Superior temporal gyrus (tissue), 1 donor: ENCODE data around the gene WBP1L.
"Not testable (repeated sequence)": the region's sequence is repeated elsewhere in the genome, so short reads cannot be mapped to it uniquely, and the experiment has no call there.

Experiments used
- DNase-seq: peaks from one replicate; pipeline ENCODE4 v3.0.0-alpha.2; 2016; ENCODE audit errors: extremely low spot score

WBP1L gene

DNA sequence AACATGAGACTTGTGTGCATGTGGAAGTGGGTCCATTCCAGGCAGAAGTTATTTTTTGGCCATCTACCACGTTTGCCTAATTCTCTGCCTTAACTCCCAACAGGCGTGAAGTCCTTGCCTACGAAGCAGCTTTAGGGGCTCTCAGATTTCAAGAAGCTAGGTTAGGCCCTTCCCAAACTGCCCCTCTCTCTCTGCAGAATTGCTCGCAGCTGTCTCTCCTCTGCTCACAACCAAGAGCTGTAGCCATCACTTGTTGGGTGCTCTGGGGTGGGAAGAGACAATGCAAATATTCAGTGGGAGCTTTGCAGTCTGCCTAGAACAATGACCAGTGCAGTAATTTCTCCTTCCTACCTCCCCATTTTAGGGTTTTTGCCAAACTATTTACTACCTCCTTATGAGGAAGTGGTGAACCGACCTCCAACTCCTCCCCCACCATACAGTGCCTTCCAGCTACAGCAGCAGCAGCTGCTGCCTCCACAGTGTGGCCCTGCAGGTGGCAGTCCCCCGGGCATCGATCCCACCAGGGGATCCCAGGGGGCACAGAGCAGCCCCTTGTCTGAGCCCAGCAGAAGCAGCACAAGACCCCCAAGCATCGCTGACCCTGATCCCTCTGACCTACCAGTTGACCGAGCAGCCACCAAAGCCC lies 68.6 kb downstream of the WBP1L start:
- DNase-seq: no peak

DNA sequence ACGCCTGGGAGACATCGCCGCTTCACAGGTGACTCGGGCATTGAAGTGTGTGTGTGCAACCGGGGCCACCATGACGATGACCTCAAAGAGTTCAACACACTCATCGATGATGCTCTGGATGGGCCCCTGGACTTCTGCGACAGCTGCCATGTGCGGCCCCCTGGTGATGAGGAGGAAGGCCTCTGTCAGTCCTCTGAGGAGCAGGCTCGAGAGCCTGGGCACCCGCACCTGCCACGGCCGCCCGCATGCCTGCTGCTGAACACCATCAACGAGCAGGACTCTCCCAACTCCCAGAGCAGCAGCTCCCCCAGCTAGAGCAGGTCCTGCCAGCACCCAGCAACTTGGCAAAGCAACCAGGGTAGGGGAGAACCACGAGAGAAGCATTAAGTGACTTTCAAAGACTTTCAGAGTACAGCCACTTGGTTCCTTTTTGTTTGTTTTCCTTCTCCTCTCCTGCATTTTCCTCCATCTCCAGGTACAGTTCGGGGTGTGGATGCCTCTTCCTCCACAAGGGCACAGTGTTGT lies 69.3 kb downstream of the WBP1L start:
- DNase-seq: no peak

DNA sequence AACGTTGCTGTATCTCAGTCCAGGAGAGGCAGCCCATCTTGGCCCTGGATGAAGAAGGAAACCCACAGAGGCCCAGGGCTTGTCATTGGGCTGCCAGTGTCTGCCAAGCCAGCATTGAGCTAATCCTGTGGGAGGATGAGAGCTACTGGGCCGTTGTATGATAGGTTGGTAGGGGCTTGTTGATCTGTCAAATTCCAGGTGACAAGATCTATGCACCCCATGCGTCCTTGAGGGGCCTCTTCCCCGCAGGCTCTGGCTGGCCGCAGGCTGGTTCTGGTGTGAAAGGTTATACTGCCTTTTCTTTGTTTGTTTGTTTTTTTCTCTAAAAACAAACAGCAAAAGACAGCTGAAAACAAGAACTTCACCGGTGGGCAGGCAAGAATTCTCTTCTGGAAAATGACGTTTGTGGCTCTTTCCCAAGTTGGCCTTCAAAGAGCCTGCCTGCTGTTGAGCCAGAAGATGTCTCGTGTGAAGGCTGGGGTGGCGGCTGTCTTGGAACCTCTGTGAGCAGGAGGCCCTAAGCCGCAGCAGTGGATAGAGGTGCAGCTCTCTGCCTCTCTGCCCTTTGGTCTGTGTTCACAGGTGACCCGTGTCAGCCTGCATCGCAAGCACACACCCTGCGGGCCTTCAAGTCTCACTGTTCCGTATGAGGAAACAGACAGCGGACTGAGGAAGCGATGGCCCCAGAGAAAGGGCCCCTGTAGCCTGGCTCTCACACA lies 70.1 kb downstream of the WBP1L start:
- DNase-seq: no peak

DNA sequence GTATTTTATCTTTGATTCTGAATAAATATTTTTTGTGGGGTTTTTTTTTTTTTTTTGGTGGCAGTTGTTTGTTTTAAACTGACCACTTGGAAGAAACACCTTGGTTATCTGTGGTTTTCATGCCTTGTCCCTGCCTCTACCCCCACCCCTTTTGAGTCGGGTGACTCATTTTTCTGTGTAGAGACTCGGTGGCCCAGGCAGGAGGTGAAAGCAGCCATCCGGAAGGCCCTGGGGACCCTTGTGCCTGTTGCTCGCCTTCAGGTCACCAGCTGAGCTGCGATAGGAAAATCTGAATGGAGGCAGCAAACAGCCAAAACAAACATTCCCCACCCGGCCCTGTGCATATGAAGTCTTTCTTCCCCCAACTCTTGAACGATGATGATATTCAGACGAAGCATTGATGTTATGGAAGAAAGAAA lies 70.7 kb downstream of the WBP1L start:
- DNase-seq: no peak

DNA sequence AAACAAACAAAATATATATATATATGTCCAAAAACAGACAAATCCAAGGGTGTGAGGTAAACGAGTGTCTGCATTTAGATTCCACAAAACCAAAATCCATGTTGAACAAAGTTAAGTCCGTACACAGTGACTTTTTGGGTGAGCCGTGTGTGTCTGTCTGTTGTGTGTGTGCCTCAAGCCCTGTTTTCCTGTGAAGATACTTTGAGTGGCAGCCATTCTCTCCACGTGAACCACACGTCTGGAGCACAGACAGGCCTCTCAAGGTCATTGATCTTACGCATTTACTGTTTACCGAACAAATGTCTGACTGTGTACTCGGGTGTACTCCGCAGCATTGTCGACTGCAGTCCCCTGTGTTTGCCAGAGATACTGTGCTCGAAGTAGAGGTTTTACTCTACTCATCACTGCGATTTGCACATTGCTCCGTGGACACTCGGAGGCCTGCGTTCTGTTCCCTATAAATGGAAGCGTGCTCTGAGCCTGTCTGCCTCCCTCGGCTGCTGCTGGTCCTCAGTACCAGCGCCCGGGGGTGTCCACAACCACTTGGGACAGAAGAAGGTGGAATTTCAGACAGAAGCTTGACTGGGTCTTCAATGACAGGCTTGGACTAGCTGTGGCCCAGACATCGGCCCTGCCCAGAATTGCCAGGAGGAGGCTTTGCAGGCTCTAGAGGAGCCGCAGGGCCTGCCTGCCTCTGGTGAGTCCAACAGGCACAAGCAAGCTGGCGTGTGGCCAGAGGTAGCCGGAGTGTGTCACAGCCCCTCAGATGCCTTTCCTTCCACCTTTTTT lies 71.3 kb downstream of the WBP1L start:
- DNase-seq: no peak

DNA sequence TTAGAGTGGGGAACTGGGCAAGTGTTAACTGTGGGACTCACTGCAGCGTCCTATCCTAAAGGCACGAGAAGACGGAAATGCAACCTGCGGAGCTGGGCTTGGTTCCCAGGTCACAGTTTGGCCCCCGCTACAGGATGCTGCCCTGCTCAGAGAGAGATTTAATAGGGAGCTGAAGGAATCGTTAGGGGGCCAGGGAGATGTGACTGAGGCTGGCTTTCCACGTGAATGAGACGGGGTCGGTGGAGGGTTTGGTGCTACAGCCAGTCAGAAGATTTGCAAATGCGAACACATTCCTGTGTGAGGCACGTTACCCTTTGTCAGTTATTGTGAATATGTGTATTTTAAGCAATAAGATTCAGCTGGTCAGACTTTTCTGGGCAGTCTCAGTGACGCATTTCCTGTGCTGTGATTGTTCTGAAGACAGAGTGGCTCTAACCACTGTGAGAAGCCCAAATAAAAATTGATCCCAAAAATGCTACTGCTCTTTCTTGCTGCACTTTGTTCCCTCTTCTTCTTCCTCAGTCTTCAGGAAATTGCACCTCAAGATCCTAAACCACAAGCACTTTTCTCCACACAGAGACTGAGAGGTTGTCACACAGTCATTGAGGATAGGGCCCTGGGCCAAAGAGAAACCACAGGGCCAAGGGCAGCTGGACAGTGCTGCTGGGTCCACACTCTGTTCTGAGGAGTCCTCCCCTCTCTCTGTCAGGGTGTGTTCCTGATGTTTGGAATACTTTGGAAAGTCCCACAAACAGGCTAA lies 72.2 kb downstream of the WBP1L start:
- no peak for DNase-seq

DNA sequence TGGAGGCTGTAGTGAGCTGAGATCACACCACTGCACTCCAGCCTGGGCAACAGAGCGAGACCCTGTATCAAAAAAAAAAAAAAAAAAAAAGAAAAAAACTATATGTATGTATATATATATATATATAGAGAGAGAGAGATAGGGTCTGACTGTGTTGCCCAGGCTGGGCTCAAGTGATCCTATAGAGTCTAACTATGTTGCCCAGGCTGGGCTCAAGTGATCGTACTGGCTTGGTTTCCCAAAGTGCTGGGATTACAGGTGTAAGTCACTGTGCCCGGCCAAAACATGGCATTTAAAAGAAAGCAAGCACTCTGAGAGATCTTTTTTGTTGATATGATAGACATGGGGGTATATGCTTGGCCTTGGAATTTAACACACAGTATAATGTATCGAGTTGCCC lies 73.4 kb downstream of the WBP1L start:
- no peak for DNase-seq

DNA sequence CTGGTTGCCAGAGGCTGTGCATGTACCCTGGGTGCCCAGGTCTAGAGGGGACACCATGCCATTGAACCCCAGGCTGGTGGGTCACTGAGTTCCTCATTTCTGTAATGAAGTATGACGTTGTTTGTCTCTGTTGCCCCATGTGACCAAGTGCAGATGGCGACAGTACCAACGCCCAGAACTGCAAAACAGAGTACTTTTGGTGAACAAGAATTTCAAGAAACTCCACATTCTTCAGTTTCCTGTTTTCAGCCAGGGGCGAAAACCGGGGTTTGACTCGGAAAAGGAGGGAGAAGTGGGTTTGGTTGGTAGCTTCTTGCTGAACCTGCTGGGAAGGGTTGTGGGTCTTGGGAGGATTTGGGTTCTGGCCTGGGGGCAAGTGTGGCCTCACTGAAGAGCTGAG lies 75.3 kb downstream of the WBP1L start:
- DNase-seq: no peak

DNA sequence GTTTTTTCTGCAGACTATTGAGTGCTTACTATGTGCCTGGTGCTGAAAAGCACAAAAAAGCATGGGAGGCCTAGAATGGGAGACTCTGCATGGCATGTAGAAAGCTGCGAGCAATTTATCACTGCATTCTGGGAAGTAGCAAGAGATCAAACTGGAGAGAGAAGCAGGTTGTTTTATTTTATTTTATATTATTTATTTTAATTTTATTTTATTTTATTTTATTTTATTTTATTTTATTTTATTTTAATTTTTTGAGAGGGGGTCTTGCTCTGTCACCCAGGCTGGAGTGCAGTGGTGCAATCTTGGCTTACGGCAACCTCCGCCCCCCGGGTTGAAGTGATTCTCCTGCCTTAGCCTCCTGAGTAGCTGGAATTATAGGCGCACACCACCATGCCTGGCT lies 76.3 kb downstream of the WBP1L start:
- DNase-seq: not testable (repeated sequence)

DNA sequence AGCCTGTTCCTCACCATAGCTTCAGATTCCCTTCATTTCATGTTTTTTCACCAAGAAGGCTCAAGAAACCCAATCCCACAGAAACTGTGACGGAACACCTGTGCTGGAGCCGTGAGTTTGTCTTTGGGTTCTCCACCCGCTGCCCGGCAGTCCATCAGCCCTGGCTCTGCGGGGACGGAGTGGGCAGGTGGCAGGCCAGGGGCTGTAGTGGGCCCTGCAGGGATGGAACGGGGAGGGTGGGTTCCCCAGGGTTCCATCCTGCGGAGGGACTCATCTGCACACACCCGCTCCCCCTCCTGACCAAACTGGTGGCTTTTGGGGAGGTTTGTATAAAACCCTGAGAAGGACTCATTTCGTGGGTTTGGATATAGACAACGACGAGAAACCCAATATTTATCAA lies 78.5 kb downstream of the WBP1L start:
- DNase-seq: no peak

DNA sequence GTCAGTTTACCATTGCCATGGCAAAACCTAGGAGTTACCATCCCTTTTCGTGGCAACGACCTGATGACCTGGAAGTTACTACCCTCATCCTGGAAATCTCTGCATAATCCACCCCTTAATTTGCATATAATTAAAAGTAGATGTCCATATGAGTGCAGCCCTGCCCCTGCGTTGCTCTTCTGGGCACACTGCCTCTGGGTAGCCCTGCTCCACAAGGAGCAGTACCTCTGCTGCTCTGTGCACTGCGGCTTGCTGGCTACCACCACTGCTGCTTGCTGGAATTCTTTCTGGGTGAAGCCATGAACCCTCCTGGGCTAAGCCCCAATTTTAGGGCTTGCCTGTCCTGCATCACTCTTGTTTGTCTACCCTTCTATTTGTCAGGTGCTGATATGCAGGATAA lies 80.9 kb downstream of the WBP1L start:
- DNase-seq: no peak

DNA sequence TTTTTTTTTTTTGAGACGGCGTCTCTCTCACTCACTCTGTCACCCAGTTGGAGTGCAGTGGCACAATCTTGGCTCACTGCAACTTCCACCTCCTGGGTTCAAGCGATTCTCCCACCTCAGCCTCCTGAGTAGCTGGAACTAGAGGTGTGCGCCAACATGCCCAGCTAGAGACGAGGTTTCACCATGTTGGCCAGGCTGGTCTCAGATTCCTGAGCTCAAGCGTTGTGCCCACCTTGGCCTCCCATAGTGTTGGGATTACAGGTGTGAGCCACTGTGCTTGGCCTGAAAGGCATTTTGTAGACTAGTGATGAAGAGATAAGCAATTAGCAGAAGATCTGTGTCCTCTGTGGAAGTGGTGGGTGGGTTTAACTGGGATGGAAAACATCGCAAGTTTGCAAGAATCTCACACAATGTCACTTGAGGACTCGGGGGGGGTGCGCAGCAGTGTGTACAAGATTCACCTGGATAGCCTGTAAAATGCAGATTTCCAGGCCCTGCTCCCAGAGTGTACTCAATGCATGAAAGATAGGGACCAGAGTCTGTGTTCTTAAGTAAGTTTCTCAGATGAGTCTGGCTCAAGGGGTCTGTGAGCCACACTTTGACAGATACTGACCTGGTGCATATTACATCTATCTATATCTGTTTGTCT lies 82.5 kb downstream of the WBP1L start:
- no peak for DNase-seq

DNA sequence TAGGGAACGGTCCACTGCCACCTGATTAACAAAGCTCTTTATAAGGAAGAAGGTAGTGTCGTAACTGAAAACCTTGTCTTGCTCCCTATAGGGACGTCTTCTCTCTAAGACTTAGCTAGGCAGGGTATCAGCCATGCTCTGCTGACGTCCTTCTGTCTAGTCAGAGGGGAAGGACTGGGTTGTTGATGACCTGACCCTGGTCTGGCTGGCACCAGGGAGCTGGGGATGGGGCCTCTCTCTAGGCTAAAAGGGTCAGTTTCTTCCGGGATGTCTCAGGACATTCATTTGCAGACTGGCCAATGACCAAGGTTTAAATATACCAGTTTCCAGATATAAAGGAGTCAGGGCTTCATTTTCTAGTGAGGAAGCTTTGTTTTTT lies 83.8 kb downstream of the WBP1L start:
- no peak for DNase-seq

DNA sequence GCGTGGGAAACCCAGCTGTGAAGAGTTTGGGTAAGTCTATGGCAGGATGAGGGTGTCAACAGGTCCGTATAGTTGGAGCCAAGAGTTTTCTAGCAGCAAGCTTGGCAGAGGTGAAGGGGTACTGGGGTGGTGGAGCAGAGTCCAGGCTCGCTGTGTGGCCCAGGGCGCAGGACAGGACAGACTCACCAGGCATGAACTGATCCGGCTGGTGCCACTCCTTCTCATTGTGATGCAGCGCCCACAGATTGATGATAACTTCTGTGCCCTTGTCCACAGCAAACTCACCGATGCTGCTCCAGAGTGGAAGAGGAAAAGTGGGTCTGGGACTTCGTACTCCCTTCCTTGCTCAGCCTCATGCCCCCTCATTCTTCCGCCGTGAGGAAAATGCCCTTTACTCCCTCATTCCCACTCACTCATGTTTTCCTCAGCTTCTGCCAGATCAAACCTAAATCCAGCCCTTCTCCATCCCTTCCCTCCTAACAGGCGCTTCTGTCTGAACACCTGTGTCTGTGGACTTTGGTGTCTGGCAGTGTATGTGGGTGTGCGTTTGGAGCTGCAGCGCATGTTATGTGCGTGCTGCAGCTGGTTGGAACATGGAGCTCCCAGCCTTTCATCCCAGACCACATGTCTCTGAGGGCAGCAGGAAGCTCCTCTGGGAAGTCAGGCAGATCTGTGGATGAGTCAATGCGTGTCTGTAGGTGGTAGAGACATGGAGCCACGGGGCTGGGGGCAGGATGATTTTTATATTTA lies 87.7 kb downstream of the WBP1L start:
- no peak for DNase-seq

DNA sequence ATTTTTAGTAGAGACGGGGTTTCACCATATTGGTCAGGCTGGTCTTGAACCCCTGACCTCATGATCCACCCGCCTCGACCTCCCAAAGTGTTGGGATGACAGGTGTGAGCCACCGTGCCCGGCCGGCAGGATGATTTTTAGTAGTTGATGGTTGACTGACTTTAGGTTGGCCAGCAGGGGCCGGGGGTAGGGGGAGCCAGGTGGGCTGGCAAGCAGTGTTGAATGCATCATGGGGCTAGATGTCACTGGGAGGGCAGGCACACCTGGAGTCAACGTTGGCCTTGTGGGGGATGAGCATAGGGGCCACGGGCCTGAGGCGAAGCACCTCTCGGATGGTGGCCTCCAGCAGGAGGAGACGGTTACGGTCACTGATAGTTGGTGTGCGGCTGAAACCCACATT lies 88.5 kb downstream of the WBP1L start:
- DNase-seq: no peak

DNA sequence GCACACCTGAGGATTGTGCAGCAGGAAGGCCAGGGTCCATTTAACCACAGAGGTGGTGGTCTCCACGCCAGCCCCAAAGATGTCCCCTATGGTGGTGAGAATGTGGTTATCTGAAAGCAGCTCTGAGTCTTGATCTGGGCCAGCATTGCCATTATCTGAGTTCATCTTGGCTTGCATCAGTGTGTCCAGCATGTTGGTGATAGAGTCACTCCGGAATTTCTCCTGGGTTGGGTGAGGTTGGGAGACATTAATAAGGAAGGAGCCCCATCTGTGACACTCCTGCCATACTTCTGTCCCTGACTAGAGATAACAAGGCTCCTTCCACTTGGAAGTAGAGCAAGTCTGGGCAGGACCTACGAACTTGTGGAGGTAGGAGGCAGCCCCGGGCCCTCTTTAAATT lies 89.2 kb downstream of the WBP1L start:
- no peak for DNase-seq

DNA sequence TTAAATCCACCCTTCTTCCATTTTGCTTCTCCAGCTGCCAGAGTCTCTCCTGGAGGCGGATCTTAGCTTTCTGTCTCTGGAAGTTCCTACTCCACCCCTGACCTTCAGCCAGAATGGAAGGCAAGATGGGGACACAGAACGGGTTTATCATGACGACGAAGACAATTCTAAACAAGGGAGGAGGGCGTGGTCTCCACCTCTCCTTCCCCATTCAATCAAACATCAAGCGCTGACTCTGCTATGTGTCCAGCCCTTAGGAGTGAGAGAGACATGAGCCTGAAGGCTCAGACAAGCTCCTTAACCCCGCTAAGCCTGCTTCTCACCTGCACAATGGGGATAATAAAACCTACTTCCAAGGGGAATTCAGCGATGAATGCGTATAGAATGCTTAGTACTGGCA lies 90.4 kb downstream of the WBP1L start:
- no peak for DNase-seq

DNA sequence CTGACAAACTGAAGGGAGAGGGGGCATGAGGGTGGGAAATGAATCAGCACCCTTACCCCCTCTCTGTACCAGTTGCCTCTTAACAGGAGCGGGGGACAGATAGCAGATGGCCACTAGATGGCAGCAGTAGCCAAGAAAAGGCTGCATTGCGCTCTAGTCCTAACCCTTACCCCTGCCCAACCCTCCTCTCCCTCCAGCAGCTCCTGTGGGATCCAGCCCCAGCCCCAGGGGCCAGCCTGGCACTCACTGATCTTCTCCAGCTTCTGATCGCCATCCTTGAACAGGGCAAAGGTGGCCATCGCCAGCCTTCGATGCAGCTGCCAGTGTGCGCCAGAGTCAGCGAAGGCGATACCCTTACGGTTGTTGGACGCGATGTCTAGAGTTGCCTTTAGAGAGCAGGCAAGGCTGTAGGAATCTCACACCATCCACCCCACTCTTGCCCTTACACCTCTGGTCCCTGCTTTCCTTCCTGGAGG lies 91.3 kb downstream of the WBP1L start:
- peak; percentile 90 for DNase-seq

DNA sequence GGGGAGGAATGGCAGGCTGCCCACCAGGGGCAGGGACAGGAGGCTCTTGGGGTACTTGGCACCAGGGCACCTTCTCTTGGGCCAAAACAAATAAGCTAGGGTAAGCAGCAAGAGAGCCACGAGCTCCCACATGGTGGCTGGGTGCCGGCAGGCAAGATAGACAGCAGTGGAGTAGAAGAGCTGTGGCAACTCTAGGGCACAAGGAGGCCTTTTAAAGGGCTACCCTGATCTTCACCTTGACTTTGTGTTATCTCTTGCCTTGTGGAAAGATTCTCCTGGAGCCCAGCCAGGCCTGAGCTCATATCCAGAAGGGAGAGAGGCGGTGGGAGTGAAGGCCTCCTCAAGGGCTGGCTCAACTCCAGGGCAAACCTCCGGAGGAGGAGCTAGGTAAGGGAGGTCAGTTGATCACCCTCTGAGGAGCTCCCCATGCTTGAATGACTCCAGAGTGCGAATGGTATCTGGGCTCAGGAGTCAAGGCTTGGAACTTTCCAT lies 93.5 kb downstream of the WBP1L start, which contains the start of gene CYP17A1:
CYP17A1 (minus strand) TSS at position 184 of the 492 bp plus-strand sequence; CDS start at position 132, 52 bp downstream.
- DNase-seq: no peak

DNA sequence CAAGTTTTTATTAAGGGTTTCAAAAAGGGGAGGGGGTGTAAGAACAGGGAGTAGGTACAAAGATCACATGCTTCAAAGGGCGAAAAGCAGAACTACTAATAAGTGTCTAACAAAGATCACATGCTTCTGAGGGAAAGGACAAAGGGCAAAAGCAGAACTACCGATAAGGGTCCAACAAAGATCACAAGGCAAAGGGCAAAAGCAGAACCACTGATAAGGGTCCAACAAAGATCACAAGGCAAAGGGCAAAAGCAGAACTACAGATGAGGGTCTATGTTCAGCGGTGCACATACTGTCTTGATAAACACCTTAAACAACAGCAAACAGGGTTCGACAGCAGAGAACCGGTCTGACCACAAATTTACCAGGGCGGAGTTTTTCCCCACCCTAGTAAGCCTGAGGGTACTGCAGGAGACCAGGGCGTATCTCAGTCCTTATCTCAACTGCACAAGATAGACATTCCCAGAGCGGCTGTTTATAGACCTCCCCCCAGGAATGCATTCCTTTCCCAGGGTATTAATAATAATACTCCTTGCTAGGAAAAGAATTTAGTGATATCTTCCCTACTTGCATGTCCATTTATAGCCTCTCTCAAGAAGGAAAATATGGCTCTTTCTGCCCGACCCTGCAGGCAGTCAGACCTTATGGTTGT lies 94.7 kb downstream of the WBP1L start:
- DNase-seq: not testable (repeated sequence)
